ENCODE results near the gene LTBP1.
"Not testable (repeated sequence)": the region's sequence is repeated elsewhere in the genome, so short reads cannot be mapped to it uniquely, and the experiment has no call there.

Gene LTBP1

DNA sequence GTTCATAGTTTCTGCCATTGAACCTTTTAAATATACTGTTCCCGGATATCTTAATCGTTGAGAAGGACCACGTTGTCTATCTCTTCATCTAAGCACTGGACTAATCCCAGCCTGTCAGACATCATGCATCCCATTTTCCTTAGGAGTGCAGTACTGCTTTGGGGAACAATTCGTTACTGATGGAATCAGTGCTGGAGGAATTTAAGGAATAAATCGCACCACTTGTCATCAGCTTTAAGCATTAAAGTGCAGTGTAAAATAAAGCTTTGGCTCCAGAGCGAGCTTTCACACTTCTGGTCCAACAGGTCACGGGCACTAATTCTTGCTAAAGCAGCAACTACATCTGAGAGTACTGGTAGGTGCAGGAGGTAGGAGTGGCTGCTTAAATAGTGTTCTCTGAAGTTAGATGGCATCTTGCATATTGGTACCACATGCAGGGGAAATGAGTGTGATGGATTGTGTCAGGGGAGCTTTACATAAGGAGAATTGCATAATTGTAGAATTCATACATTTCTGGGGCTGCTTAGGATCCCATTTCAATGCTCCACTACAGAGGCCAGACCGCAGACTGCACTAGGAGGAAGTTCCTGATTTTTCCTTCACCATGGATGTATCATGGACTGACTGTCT lies 424.0 kb downstream of the LTBP1 start:
- DNase-seq = no peak

DNA sequence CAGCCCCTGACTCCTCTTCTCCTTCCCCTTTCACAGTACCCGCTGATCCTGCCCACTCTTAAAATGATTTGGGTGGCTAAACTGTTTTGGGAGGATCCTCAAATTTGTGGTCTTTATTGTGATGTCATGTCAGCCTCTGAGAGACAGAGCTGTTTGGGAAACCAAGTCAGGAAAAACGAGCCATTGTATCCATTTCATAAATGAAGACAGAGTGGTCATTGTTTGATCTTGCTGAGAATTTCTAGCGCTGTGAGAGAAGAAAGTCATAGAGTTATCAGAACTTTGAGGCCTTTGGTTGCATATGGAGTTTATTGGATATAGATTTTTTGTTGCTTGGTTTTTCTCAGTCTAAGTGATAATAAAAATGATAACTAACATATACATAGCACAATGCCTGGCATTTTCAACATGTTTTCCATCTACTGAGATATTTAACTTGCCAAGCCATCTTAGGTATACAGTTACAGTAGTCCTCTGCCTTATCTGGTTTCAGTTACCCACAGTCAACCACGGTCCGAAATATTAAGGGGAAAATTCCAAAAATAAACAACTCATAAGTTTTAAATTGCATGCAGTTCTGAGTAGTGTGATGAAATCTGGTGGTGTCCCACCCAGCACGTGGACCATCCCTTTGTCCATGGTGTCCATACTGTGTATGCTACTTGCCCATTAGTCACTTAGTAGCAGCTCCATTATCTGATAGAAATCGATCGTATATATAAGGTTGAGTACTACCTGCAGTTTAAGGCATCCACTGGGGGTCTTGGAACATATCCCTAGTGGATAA lies 424.7 kb downstream of the LTBP1 start:
- no peak for DNase-seq

DNA sequence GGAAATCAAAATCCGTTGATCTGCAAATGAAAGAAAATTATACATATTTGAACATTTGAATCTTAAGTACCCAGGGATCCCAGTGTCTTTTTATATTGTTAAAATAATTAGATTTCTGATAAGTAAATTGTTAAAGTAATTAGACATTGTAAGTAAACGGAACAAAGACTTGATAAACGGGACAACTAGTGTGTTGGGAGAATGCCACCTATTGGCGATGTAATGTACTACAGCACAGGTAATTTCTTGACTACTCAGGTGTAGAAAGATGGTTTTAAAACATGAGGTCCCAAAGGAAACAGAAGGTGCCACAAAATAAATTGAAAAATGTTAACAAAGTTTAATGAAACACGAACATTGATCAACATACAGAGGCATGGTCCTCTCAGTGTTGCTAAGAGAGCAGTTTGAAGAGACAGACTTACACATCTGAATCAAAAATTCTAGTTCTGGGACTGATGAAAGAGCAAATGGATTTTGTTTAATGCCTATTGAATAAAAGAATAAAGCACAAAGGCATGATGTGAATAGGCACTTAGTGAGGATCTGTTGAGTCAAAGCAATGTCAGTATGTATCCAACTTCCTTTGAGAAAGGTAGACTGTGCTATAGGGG lies 426.3 kb downstream of the LTBP1 start:
- DNase-seq = peak; percentile 2

DNA sequence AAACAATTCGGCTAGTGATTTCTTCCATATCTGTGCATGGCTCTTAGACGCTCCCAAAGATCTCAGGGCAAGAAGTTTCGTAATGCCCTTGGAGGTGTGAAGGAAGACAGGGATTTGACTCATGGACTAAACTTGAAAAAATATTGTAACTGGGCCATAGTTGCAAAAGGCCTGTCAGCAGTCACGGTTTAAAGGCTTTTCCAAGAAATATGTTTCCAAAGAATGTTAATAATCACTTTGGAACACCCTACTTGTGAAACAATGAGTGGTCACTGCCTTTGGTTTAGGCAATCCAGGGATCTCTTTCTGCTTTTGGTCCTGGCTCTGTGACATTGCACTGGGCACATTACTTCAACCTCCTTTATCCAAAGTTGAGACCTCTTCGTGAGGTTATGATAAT lies 427.2 kb downstream of the LTBP1 start:
- no peak for DNase-seq

DNA sequence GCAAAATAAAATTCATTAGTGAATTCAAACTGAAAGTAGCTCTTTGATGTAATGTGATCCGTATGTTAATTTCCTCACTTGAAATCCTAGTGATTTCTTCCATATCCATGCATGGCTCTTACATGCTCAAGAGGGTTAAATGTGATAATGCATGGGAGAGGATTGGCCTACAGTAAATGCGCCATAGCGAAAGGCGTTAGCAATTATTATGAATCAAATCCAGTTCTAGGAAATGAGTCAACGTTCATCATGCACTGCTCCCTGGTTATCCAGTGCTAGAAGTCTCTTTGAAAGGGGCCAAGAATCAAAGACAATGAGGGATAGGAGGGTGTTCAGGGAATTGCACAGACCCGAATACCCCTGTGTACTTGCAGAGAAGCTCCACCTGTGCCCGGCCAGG lies 428.3 kb downstream of the LTBP1 start:
- no peak for DNase-seq

DNA sequence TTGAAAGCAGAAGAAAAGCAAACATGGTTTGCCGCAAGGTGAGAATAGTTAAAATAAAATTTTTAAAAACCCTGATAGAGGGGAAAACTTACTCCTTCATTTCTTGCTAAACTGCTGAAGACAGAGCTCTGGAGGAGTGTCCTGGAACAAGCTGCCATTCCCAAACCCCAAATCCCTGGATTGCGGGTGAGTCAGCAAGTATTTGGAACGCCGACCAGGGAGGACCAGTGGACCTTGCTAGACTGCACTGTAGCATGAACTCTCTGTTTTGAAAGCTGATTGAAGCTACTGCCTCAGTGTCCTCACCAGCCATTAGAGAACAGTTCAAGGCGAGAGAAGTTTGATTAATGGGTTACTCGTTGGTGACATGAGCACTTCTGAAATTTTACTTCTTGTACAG lies 430.3 kb downstream of the LTBP1 start:
- no peak for DNase-seq

DNA sequence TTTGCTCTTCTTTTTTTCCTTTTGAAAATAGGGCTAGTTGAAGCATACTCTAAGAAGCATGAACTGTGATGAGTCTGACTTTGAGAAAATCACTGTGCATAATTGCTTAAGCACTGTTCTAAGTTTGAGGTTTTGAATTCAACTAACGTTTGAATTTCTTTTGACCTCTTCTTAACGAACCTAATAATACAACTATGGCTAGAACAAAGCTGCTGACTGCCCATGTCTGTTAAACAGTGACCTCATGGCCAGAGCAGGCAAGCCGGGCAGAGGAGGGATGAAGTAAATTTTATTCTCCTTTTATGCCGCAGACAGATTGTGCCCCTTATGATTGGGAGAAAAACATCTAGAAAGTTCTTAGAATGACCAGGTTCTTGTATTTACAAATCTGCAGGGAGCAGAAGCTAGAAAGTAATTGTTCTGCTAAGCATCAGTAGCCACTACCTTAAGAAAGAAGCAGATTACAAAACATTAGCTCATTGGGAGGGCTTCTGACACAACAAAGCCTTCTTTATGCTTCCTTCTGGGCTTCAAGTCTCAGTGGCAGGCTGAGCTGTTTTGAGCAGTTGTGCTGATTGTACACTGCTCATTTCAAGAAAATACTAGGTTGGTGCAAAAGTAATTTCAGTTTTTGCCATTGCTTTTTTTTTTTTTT lies 431.9 kb downstream of the LTBP1 start:
- DNase-seq = no peak

DNA sequence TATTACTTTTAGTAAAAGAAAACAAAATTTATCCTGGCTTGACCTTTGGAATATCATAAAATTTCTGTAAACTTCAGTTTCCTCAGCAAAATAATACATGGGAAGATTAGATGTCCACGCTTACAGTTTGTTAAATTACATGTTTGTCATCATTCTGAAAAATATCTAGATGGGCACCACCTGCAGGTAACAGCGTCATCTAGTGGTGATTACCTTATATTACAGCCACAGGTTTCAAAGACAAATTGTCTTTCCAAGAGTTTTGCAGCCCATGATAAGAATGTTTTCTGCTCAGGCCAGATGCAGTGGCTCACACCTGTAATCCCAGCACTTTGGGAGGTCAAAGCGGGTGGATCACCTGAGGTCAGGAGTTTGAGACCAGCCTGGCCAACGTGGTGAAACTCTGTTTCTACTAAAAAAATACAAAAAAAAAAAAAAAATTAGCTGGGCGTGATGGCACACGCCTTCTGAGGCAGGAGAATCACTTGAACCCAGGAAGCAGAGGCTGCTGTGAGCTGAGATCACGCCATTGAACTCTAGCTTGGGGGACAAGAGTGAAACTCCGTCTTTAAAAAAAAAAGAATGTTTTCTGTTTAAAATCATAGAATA lies 433.4 kb downstream of the LTBP1 start:
- DNase-seq = no peak

DNA sequence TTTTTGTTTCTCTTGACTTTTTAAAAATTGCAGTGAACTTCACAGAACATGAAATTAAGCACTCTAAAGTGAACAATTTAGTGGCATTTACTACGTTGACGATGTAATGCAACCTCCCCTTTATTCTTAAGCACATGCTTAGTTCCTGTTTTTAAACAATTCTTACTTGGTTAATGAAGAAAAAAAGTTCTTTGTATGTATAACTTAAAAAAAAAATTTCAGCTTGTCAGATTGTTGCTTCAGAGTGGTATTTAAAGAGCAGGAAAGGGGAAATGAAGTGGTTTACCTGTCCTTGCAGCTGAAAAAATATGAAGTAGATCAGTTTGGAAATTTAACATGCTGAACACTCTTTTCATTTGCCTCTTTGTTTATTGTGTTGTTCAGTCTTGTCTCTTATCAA lies 434.0 kb downstream of the LTBP1 start:
- DNase-seq = no peak

DNA sequence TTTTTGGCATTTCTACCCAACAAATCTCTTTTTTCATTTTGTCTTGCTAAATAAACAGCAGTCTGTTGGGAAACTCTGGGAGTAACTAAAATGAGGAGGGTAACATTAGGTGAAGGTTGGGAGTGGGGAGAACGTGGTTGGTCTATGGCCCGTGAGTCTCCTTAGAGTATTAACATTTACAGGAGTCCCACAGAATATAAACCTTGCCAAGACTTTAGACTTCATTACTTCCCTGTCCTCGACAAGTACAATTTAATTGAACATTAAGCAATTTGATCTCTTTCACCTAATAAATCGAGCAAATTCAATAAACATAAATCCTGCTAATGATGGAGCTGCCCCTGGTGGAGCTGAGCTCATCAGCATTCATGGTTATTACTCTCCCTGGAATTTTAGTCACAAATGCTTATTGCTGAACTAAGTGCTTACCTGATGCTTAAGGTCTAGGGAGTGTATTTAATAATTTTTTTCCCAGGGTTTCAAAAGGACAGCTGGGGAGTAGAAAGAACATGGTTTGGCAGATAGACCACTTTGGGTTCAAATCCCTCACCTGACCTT lies 434.6 kb downstream of the LTBP1 start:
- no peak for DNase-seq

DNA sequence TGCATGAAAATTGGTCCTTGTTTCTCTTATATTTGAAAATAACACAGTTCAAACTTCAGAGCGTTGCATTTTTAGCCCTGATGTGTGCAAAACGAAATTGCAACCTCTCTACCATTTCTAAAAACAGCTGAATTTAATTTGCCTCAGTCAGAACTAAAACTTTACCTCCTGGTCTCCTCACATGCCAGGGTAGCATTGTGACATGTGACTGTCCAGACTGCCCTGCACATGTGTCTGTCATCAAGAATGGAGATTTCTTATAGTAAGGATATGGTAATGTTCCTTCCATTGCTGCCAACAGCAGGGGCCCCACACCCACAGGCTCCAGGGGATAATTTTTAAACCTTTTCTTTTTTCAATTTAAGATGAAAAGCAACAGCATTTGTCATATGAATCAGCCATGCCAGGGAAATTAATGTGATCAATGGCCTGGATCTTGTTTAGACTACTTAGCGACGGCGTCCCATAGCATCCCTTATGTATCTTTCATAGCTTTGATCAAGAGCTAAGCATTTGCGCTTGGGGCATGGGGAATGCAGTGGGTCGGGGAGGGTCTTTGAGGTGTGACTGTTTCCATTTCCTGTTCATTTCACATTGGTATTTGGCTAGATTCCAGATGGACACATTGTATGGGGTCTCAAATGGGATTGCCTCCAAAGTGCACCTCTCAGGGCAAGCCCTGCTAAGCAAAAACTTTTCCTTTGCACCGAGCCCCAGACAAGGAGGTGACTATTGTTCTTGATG lies 437.3 kb downstream of the LTBP1 start:
- no peak for DNase-seq

DNA sequence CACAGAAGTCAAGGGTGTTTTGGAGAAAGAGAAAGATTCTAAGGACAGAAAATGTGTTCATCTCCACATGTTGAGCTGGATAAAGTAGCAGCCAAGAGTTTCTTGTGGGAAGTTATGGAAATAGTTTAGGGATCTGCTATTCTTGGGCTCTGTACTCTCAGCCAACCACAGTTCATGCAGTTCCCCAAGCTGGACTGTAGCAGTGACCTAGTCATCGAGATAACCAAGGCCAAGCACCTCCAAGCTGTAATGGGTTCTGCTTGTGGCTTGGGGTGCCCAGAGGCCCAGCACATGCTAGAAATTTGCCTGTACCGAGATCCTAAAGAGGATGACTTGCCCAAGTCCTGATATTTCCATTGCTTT lies 437.8 kb downstream of the LTBP1 start:
- DNase-seq = no peak

DNA sequence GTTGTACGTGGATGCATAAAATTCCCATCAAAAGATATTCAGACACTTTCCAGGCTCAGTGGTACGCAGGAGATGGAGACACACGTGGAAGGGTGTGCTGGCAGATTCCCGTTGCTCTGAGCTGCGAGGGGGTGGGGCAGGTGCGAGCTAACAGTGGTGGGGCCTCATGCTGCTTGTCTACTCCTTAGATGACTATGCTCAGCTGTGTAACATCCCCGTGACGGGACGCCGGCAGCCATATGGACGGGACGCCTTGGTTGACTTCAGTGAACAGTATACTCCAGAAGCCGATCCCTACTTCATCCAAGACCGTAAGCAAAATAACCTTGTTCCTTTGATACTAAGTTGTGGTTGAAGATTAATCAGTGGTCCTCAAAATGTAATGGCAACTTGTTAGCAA lies 442.2 kb downstream of the LTBP1 start:
- no peak for DNase-seq

DNA sequence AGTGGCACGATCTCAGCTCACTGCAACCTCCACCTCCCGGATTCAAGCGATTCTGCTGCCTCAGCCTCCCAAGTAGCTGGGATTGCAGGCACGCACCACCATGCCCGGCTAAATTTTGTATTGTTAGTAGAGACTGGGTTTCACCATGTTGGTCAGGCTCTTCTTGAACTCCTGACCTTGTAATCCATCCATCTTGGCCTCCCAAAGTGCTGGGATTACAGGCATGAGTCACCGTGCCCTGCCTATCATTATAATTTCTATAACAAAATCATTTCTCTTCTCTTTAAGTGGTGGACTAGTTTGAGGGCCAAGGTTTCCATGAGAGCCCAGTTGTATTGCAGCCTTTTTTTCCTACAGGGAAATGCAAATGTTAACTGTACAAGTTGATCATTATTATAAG lies 442.9 kb downstream of the LTBP1 start:
- not testable (repeated sequence) for DNase-seq

DNA sequence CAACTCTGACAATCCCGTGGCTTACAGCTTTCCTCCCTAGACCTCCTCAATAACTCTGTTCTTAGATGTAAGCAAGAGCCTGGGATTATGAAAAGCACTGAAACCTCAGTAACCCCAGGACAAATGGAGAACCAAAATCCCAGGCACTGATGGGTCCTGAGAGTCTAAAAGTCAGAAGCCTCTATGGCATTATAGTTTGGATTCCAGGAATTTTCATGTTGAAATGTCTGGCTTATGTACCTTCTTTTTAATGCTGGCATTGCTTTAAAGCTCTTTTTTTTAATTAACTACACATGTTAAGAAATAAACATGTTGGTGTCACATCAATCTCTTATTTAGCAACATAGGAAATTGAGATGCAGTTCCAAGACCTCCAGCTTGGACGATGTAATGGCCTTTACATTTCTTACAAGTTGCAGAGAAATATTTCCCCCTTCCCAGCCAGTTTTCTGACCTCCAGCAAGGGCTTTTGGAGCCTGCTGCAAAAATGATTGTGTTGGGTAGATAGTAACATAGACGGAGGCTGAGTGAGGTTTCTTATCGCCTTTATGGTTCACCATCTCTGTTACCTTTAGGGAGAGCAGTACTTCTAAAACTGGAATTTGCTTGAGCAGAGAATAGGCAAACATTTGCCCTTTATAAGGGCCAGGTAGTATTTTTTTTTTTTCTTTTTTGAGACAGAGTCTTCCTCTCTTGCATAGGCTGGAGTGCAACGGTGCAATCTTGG lies 444.9 kb downstream of the LTBP1 start:
- DNase-seq = no peak

DNA sequence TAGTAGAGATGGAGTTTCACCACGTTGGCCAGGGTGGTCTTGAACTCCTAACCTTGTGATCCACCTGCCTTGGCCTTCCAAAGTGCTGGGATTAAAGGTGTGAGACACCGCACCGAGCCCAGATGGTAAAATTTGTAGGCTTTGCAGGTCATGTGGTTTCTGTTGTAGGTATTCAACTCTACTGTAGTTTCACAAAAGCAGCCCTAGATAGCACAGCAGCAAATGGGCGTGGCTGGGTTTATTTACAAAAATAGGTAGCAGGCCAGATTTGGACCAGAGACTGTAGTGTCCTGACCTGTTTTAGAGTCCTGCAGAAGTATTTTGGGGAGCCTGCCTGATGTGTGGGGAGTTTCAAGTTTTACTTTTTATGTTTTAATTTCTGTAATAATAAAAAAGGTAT lies 445.6 kb downstream of the LTBP1 start:
- no peak for DNase-seq

DNA sequence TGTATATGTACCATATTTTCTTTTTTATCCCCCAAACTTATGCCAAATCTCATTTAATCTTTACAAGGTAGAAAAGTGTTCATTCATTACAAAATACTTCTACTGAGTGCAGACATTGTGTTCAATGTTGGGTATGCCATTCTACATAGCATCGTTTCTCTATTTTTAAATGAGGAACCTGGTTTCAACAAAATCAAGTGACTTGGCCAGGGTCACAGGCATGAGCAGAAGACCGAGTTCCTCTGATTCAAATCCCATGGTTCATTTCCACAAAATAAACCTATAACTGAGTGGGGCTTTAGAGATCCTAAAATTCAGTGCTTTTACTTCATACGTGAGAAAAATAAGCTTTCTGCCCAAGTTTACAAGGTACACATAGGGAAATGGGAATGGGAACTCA lies 448.3 kb downstream of the LTBP1 start:
- DNase-seq = no peak

DNA sequence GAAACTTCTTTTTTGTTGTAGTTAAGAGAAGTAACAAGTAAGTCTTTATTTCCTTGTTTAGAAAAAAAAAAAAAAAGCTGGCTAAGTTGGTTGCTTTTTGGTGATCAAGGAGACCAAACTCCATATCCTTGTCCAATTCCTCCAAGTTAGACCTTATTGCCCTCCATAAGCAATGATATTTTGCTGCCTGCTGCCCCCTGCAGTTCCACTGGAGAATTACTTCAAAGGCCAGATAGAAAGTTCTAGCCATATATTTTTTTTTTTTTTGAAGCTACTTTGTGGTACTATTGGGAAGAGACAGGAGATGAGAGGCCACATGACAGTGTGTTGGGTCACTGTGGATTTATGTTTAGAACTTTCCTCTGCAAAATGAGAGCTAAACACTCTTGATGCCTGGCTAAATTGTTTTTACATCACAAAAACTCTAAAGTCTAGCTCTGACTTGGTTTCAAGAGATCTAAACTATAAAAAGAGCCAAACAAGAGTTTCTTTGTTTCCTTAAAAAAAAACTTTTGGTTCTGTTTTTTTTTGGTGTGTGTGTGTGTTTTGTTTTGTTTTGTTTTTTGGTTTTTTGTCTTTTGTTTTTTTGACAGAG lies 449.0 kb downstream of the LTBP1 start:
- no peak for DNase-seq

DNA sequence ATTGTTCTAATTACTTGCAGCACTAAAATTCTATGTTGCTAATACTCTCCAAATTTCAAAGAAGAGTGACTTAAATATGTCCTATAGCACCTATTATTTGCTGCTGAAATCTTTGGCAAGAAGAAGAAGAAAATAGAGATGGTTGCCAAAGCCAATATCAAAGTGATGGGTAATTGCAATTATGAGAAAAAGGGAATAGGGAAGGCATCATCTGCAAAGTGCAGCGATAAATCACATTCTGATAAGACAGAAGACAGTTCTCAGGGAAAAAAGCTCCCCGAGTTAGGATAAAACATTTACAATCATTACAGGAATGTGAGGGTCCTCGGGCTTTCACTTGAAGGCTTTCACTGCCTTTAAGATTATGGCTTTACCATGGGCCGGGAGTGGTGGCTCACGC lies 457.6 kb downstream of the LTBP1 start:
- DNase-seq = no peak

DNA sequence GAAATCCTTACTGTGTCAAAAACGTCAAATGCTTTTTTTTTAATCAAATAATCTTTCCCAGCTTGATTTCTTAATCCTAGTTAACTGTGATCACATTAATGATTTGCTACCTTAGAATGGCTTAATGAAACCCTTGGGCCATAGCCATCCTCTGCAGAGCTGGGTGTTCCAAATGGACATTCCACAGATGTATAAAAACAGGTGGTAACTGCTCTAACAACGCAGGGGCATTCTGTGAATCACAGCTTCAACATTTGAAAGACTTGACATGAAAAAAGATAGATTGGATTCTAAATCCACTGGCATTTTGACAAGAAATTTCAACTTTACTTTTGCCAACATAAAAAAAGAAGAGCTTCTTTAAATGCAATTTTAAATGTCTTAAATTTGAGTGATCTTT lies 459.9 kb downstream of the LTBP1 start:
- no peak for DNase-seq

DNA sequence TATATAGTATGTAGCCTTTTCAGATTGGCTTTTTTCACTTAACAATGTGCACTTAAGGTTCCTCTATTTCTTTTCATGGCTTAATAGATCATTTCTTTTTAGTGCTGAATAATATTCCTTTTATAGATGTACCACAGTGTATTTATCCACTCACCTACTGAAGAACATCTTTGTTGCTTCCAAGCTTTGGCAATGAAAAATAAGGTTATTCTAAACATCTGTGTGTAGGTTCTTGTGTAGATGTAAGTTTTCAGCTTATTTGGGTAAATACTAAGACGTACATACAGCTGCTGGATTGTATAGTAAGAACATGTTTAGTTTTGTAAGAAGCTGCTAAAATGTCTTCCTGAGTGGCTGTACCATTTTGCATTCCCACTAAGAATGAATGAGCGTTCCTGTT lies 461.4 kb downstream of the LTBP1 start:
- no peak for DNase-seq

Data from DMS79 (cell line).